HG03196 (cell line): Measurements from ENCODE around the gene CCDC12.

ENCODE experiments used
- ATAC-seq: cut with Tn5 transposase; IDR thresholded peaks from one replicate; pipeline ENCODE4 v1.9.1; 2021; ENCODE audit not compliant: unreplicated experiment

CCDC12 gene

DNA sequence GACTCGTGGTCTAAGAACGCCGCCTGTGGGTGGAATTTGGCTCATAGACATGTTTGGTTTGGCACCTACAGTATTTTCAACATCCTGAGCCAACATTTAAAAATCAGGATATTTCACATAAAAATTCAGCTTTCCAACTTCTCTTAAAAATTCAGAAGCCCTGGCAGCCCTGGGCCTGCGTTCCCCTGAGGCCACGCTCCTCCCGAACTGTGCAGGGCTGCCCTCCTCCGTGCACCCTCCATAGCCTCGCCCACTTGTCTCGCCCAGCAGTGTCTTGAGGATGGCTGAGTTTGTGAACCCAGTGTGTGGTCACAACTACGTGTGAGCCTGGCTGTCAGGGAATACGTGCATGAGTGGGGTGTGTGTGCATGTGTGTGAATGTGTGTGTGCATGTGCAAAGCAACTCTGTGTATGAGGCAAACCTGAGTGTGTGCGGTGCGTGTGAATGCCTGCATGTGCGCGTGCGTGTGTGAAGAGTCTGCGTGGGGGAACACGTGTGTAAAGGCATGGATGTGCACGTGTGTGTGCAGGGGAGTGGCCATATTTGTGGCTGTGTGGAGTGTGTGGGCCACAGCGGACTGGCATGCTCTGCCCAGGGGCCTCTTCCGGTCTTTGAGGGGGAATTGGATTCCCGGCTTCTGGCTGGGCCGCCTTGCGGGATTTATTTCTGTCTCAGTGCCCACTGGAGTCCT, 68.1 kb downstream of the CCDC12 start:
- no peak for ATAC-seq

DNA sequence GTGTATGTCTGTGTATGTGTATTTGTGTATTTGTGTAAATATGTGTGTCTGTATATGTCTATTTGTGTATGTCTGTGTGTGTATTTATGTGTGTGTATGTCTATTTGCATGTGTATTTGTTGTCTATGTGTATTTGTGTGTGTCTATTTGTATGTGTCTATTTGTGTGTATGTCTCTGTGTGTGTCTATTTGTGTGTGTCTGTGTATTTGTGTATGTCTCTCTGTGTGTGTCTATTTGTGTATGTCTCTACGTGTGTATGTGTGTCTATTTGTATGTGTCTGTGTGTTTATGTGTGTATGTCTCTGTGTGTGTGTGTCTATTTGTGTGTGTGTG, 68.6 kb downstream of the CCDC12 start:
- ATAC-seq = no peak

DNA sequence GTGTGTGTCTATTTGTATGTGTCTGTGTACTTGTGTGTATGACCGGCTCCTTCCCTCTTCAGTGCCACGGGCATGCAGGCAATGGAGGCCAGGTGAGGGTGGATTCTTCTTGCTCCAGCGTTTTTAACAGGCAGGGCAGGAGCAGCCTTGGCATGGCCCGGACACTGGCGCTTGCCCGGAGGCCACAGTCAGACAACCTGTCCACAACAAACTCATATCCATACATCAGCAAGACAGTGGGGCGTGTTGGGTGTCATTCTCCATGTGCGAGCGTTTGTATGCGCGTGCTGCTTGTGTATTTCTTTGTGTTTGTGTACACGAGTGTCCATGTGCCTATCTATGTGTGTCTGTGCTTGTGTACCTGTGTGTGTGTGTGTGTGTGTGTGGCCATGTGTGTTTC, 69.3 kb downstream of the CCDC12 start:
- no peak for ATAC-seq

DNA sequence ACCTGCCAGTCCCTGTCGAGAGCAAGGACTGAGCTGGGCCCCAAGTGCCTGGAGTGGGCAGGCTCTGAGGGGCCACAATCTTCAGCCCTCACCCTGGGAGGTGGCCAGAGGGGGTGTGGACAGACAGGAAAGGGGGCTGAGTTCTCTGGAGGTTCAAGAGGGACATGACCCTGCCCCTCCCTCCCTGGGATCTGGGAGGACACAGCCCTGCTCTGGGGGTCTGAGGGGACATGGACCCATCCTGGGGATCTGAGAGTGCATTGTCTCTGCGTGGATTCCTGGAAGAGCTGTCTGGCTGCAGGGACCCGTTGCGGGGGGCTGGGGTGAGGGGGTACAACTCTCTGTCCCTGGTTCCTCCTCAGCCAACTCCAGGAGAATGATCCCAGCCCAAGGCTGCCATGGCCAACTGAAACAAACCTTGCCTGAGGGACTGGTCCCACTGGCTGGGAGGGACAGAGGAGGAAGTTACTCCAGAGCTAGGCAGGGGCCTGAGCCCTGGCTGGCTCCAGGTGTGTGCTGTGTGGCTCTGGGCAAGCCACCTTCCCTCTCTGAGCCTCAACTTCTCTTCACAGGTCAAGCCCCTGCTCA, 70.0 kb downstream of the CCDC12 start:
- no peak for ATAC-seq

DNA sequence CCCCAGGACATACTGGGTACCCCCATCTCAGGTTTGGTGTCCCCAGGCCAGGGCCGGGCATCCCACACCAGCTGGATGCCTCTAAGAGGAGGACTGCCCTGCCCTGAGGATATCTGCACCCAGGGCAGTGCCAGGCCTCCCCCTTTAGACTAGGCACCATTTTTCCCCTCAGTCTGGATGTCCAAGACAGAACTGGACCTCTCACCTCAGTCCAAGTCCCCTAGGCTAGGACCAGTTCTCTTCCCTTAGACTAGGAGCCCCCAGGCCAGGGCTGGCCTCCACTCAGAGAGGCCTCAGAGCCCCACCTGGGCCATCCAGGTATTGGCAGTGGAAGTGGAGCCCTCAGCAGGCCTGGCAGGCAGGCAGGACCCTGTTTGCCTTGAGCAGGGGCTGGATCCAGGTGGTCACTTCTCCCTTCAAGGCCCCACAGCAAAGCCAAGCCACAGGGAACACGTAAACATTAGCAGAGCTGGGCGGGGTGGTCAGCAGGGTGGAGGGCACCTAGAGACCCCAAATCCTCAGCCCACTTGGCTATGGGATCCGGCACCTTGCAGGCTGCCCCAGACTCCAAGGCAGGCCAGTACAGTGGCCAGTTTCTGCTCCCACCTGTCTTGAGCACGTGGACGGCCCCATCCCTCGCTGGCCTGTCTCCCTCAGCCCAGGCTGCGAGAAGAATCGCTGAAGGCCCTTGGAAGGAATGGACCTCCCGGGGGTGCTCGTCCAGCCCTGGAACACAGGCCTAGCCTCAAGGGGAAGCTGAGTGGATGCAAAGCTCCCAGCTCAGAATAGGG, 70.7 kb downstream of the CCDC12 start:
- ATAC-seq = no peak

DNA sequence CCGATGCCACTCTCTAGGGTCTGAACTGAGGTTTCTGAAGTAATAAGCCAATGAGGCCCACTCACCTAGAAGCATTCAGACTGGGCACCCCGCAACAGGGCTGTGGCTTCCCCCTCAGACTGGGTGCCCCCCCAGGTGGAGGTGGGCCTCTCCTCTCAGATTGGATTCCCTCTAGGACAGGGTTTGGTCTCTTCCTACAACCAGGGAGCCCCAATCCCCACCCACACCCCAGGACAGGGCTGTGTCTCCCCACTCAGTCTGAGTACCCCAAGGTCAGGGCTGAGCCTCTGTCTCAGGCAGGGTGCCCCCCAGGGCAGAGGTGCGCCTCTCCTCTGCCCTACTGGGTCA, 71.4 kb downstream of the CCDC12 start:
- ATAC-seq = no peak

DNA sequence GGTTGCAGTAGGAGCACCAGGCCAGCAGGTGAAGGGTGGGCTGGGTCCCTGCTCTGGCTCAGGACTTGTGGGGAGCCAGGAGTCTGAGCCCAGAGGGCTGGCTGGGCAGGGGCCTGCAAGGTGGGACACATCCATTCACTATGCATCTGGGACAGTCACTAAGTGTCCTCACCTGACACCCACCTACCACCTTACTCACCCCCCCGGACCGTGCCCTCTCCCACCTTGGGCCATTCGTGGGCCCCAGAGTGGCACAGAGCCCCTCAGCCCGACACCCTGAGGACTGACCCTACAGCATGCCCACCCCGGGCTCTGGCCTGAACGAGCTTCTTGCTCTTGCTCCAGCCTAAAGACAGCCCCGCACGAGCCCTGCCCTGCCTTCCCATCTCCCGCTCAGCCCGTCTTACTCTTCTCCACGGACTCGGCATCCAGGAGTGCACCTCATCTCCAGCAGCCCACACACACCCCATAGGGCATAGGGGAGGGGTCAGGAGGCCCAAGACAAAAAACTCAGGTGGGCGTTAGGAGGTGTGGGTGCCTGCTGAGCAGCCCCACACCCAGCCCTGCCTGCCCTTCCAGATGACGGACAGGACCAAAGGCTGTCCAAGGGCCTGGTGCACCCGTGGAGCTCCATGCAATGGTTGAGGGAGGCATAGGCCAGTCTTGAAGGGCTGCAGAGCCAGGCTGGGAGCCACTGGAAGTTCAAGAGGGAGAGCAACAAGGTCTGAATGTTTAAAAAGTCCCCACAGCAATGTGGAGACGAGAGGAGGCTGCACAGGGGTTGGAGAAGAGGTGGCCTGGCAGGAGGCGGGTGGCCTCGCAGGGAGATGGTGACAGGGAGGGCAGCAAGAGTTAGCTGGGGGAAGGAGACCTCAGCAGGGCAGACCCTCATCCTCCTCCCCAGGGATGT, 72.0 kb downstream of the CCDC12 start:
- ATAC-seq = no peak

DNA sequence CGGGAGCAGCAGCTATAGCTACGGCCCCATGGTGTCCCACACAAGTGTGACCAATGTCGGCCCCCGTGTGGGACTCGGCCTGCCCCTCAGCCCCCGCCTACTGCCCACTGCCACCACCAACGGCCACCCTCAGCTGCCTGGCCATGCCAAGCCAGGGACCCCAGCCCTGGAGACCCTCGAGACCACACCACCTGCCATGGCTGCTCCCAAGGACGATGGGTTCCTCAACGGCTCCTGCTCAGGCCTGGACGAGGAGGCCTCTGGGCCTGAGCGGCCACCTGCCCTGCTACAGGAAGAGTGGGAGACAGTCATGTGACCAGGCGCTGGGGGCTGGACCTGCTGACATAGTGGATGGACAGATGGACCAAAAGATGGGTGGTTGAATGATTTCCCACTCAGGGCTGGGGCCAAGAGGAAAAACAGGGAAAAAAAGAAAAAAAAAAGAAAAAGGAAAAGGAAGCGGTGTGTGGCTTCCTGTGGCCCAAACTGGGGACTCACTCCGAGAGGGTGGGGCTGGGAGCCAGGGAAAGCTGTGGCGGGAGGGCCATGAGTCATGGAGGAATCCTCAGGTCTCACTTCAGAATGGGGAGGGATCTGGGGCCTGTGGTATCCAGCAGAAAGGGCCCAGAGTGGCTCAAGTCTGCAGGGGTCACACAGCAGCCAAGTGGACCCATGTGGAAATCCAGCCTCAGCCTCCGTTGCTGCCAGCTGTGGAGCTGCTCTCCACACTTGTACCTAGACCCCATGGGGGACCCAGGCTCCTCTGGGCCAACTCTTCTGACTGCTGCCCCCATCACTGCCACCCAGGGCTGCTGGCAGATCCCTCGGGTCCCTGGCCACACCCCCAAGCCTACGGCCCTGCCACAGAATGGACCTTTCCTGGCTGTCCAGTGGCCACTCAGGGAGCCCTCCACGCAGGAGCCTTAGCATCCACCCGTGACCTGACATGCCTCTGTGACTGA, 72.9 kb downstream of the CCDC12 start:
- ATAC-seq = no peak

DNA sequence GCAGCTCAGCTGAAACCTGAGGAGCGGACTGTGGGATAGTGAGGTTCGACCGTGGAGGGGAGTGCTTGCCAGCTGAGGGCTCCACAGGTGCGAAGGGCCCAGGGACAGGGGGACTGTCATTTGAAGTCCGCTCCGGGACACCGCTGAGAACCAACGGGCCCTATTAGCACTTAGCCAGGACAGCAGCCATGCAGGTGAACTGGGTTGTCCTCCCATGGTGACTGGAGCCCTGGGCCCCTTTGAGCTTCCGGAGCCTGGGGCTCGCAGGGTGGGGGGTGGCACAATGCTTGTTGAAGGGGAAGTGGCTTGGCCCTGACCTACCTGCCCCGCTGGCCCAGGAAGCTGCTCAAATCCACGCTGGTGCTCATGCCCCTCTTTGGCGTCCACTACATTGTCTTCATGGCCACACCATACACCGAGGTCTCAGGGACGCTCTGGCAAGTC, 74.3 kb downstream of the CCDC12 start:
- ATAC-seq = no peak

DNA sequence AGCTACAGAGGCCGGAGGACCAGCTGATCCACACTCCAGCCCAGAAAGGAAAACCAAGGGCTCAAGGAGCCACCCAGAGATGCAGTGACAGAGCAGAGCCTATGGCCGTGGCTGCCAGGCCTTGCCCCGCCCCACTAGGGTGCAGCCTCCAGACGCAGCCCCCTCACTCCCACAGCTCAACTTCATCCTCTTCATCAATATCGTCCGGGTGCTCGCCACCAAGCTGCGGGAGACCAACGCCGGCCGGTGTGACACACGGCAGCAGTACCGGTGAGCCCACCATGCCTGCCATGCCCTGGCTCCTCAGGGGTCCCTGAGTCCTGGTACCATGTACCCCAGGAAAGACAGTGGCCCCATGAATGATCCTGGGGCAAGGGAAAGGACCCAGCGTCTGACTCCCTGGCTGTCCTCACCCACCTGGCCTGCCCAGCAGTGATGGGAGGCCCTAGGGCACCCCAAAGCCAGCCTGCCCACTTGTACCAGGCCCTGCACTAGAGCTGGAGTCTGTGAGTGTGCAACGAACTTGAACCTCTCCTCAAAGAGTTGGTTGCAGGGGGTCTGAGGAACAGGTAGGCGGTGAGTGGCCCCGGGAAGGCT, 74.9 kb downstream of the CCDC12 start:
- ATAC-seq = no peak

DNA sequence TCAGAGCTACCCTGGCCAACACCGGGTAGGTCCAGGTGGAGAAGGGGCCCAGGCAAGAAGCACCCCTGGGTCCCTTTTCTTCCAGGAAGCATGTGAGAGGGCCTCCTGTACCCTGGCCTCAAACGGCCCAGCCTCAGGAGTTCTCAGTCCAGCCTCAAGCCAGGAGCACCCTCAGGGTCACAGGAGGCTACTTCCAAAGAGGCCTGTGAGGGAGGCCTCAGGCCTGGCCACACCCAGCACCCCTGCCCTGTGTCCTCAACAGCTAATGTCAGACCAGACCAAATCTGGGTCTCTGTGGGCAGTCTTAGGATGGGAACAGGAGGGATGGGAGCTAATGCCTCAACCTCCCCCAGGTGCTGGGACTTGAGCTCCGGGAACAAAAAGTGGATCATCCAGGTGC, 75.5 kb downstream of the CCDC12 start:
- ATAC-seq = no peak

DNA sequence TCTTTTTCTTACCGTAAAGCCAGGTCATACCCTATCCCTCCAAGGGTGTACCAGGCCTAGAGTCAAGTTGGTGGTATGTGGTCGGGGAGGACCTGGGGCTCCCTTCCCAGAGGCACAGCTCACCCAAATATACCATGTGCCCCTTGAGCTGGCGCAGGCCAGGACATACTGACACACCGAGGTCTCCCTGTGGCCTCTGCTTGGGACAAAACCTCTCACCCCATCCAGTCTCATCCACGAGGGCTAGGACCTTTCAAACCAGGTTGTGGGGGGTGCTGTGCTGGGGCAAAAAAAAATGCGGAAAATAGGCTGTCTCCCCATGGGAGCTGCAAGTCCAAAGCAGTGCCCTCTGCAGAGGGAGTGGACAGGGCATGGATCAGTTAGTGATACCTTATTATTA, 76.2 kb downstream of the CCDC12 start:
- ATAC-seq = no peak

DNA sequence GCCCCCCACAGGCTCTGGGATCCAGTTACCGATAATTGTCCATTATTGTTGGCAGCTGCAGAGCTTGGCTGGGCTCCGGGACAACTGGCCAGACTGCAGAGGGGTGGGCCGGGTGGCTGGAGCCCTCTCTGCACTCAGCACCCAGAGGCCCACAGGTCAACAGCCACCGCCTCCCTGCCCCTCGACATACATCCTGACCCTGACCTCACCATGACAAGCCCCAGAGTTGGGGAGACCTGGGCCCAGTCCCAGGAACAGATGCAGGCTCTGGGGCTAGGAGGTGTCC, 76.6 kb downstream of the CCDC12 start:
- ATAC-seq = no peak

DNA sequence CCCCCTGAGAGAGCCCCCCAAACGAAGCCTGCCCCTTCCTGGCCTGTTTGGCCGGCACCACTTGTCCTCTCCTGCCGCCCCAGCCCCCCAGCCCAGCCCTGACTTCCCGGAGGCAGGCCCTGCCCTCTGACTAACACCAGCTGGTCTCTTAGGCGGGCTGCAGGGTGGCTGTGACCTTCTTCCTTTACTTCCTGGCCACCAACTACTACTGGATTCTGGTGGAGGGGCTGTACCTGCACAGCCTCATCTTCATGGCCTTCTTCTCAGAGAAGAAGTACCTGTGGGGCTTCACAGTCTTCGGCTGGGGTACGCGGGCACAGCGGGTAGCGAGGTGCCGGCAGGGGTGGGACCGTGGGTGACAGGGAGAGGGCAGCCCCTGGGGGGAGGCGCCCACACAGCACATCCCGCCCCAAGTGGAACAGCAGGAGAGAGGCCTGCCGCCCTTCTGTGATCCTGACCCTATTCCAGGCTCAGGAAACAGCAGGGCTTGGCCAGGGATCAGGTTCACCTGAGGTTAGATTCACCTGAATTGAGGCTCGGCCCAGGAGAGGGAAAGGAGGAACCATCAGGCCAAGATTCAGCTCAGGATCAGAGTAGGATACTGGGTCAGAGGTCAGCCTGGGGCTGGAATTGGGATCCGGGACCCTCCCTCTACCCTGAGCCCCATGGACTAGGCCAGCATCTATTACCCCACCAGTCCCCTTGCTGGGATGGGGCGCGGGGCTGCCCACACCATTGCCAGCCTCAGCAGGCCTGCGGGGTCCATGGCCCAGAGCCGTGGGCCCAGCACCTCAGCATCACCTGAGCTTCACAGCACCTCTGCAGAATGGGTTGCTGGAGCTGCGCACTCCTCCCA, 77.2 kb downstream of the CCDC12 start:
- no peak for ATAC-seq

DNA sequence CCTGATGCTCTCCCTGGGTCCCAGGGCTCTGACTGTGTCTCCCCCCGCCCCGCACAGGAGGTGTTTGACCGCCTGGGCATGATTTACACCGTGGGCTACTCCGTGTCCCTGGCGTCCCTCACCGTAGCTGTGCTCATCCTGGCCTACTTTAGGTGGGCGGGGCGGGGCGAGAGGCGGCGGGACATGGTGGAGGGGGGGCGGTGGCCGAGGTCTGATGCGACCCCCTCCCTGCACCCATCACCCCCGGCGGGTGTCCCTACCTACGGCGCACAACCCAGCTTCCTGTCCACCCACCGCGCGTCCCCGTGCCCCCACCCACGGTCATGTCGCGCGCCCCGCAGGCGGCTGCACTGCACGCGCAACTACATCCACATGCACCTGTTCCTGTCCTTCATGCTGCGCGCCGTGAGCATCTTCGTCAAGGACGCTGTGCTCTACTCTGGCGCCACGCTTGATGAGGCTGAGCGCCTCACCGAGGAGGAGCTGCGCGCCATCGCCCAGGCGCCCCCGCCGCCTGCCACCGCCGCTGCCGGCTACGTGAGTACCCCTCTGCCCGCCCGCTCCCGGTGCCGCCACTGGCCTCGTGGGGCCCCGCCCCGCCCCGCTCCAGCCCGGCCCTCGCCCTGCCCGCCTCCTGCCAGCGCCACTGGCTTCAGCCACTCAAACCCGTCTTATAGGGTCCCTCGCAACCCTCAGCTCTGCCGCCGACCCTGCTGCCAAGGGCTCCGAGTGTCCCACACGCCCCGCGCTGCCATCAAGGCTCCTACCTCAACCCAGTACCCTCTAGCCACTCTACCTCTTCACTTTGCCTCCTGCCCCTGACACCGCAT, 78.0 kb downstream of the CCDC12 start:
- ATAC-seq = no peak

DNA sequence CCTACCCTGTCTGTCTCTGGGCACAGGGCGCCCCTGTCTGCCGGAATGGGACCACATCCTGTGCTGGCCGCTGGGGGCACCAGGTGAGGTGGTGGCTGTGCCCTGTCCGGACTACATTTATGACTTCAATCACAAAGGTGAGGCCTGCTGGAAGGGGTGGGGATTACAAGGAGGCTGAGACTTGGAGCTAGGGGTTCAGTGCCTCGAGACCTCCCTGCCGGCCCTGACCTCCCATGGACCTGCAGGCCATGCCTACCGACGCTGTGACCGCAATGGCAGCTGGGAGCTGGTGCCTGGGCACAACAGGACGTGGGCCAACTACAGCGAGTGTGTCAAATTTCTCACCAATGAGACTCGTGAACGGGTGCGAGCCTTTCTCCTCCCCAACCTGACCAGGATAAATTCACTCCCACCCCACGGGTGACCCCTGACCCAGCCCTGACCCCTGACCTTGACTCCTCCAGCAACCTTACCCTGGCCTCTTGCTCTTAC, 78.7 kb downstream of the CCDC12 start:
- no peak for ATAC-seq

DNA sequence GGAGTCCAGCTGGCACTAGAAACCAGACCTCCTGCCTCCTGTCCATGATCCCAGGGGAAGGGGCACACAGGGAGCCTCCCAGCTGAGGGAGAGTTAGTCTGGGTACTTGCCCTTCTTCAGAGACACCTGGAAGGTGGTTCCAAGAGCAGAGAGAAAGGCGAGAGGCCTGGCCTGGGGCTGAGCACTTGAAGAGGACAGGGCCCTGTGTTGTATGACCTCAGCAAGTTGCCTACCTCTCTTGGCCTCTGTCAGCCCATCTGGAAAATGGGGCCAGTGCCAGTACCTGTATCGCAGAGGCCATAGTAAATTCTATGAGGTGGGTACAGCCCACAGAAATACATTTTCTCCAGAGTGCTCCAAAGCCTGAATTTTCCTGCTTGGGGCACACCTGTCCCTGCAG, 79.5 kb downstream of the CCDC12 start:
- ATAC-seq = no peak

DNA sequence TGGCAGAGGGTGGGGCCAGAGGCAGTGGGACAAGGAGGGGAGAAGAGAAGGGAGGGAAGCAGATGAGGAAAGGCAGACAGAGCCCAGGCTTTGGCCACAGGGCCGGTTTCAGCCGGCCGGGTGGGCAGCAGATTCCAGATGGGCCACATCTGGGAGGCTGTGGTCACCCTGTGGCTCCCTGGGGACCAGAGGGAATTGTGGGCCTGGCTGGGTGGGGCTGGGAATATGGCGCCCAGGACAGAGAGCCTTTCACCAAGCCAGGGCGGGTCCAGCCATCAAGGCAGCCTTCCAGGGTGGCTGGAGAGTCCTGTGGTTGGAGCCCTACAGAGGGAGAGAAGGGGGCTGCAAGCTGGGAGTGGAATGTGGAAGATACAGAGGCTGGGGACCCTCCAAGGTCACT, 80.2 kb downstream of the CCDC12 start:
- no peak for ATAC-seq
